ENCODE data around the gene KIF16B. TPM values are rescaled to one million over a fixed set of nuclear protein-coding genes. Genes with fewer than 3 reads are reported as not detected.

KIF16B gene
- total and polyA plus RNA-seq, 2 experiments from 2014 or later: 9.3 to 21.8 TPM

DNA sequence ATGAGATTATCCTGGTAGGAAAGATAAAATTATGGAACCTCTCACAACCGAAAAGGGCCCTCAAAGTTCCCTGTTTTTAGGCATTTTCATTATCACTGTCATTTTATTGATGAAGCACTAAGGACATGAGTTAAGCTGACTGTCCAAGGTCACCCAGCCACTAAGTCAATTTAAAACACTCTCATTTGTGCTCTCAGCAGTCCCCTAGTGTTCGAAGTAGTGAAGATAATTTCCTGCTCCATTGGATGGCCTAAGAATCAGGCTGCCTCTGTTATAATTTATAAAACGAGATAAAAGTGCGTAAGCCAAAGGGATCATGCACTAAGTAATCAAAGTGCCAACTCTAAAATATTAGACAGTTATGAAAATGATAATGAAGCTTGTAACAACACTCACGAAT, 169.1 kb downstream of the KIF16B start:
- no peaks in the 10 kb centered on the region for H4K20me1 ChIP-seq (ENCODE audit: insufficient read depth, poor library complexity, severe bottlenecking)
- H3K79me2 ChIP-seq: no peaks in the 10 kb centered on the region
- no peaks in the 10 kb centered on the region for H3K36me3 ChIP-seq (replicated peaks; ENCODE audit: insufficient read depth, low read depth)
- TF ChIP-seq EZH2phosphoT487 (IDR thresholded peaks at IDR 0.05; ENCODE audit: low read depth, severe bottlenecking, unreplicated experiment): no peak
- no peak for TF ChIP-seq EZH2 (IDR thresholded peaks at IDR 0.05; ENCODE audit: borderline replicate concordance)
- TF ChIP-seq, protein P1, sequence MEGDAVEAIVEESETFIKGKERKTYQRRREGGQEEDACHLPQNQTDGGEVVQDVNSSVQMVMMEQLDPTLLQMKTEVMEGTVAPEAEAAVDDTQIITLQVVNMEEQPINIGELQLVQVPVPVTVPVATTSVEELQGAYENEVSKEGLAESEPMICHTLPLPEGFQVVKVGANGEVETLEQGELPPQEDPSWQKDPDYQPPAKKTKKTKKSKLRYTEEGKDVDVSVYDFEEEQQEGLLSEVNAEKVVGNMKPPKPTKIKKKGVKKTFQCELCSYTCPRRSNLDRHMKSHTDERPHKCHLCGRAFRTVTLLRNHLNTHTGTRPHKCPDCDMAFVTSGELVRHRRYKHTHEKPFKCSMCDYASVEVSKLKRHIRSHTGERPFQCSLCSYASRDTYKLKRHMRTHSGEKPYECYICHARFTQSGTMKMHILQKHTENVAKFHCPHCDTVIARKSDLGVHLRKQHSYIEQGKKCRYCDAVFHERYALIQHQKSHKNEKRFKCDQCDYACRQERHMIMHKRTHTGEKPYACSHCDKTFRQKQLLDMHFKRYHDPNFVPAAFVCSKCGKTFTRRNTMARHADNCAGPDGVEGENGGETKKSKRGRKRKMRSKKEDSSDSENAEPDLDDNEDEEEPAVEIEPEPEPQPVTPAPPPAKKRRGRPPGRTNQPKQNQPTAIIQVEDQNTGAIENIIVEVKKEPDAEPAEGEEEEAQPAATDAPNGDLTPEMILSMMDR (IDR thresholded peaks at IDR 0.05; ENCODE audit: poor library complexity): no peak
- H3K9me2 ChIP-seq (replicated peaks; ENCODE audit: insufficient read depth): no peaks in the 10 kb centered on the region
- H3K4me1 ChIP-seq (ENCODE audit: insufficient read depth): peaks cover 21% of the 10 kb centered on the region
- no peak for DNase-seq (ENCODE audit: low spot score)
- no peaks in the 10 kb centered on the region for H3K9me3 ChIP-seq (ENCODE audit: low read depth)
- no peak overlapping the region for H3K27ac ChIP-seq
- 95% methylated on average over 5 of the region's 5 CpGs for WGBS (ENCODE audit: low lambda C conversion rate, missing lambda C conversion rate)
- H3K4me3 ChIP-seq: no peak overlapping the region
- H2AFZ ChIP-seq: no peak overlapping the region
- no peaks in the 10 kb centered on the region for H3K27me3 ChIP-seq
- H3K4me2 ChIP-seq: no peak overlapping the region

DNA sequence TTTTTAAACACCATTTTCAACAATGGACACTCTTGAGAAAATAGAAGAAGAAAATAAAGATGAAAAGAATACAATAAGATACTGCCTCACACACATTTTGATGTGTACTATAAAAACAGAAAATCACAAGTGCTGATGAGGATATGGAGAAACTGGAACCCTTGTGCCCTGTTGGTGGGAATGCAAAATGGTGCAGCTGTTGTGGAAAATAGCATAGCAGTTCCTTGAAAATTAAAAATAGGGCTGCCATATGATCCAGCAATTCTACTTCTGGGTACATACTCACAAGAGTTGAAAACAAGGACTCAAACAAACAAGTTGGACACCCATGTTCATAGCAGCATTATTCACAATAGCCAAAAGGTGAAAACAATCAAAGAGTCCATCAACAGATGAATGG, 173.0 kb downstream of the KIF16B start:
- H3K27me3 ChIP-seq: no peaks in the 10 kb centered on the region
- H3K79me2 ChIP-seq: no peaks in the 10 kb centered on the region
- peaks cover 3% of the 10 kb centered on the region for H3K4me1 ChIP-seq (ENCODE audit: insufficient read depth)
- no peak overlapping the region for H2AFZ ChIP-seq
- TF ChIP-seq EZH2phosphoT487 (IDR thresholded peaks at IDR 0.05; ENCODE audit: low read depth, severe bottlenecking, unreplicated experiment): no peak
- TF ChIP-seq EZH2 (IDR thresholded peaks at IDR 0.05; ENCODE audit: borderline replicate concordance): no peak
- TF ChIP-seq, protein P1 (IDR thresholded peaks at IDR 0.05; ENCODE audit: poor library complexity): no peak
- no peak for DNase-seq (ENCODE audit: low spot score)
- H3K27ac ChIP-seq: no peak overlapping the region
- no peaks in the 10 kb centered on the region for H4K20me1 ChIP-seq (ENCODE audit: insufficient read depth, poor library complexity, severe bottlenecking)
- H3K9me2 ChIP-seq (replicated peaks; ENCODE audit: insufficient read depth): no peaks in the 10 kb centered on the region
- no peak overlapping the region for H3K4me3 ChIP-seq
- H3K4me2 ChIP-seq: no peak overlapping the region
- no peaks in the 10 kb centered on the region for H3K9me3 ChIP-seq (ENCODE audit: low read depth)
- no peaks in the 10 kb centered on the region for H3K36me3 ChIP-seq (replicated peaks; ENCODE audit: insufficient read depth, low read depth)

DNA sequence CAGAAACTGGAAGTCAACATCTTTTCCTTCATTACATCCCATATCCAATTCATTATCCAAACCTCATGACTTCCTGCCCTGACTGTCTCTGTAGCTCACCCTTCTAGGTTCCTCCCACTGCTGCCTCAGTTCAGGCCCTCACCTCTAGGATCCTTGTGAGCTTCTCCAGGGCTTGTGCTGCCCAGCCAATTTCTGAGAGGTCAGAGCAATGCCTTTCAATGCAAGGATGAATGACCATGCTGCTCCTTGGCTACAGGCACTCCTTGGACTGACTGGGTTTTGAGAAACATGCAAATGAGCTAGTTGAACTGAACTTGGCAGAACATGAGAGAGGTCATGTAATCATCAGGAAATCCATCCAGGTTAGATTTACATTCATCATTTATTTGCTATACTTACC, 173.4 kb downstream of the KIF16B start:
- no peaks in the 10 kb centered on the region for H3K79me2 ChIP-seq
- no peak overlapping the region for H2AFZ ChIP-seq
- H3K4me1 ChIP-seq (ENCODE audit: insufficient read depth): peaks cover 3% of the 10 kb centered on the region
- no peak overlapping the region for H3K4me3 ChIP-seq
- no peaks in the 10 kb centered on the region for H4K20me1 ChIP-seq (ENCODE audit: insufficient read depth, poor library complexity, severe bottlenecking)
- no peak for DNase-seq (ENCODE audit: low spot score)
- H3K4me2 ChIP-seq: no peak overlapping the region
- TF ChIP-seq, protein P1 (IDR thresholded peaks at IDR 0.05; ENCODE audit: poor library complexity): no peak
- H3K36me3 ChIP-seq (replicated peaks; ENCODE audit: insufficient read depth, low read depth): no peaks in the 10 kb centered on the region
- H3K27me3 ChIP-seq: no peaks in the 10 kb centered on the region
- H3K27ac ChIP-seq: no peak overlapping the region
- no peaks in the 10 kb centered on the region for H3K9me3 ChIP-seq (ENCODE audit: low read depth)
- no peaks in the 10 kb centered on the region for H3K9me2 ChIP-seq (replicated peaks; ENCODE audit: insufficient read depth)

DNA sequence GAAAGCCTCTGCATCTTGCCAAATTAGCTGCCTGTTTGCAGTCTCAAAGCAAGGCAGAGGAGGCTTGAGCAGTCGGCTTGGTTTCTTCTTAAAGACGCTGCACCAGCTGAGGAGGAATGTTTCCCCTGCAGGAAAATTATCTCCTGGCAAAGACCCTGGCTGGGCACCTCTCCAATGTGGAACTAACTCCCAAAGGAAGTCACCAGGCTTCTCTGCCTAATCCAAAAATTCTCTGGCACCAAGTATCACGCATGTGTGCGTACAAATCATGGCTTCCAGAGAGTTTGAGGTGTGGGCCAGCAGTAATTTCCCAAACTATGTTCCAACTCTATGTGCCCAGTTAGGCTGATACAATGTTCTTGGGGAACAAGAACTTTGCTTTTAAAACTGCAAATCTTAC, 176.2 kb downstream of the KIF16B start:
- Histone ChIP-seq H3K36me3 (replicated peaks; ENCODE audit: insufficient read depth, low read depth) (no peaks in the 10 kb centered on the region), H3K4me2 (peak overlapping the region; percentile 11), H3K79me2 (no peaks in the 10 kb centered on the region), H3K4me1 (ENCODE audit: insufficient read depth) (peaks cover 10% of the 10 kb centered on the region), H4K20me1 (ENCODE audit: insufficient read depth, poor library complexity, severe bottlenecking) (no peaks in the 10 kb centered on the region), H3K9me3 (ENCODE audit: low read depth) (no peaks in the 10 kb centered on the region), H2AFZ (no peak overlapping the region), H3K9me2 (replicated peaks; ENCODE audit: insufficient read depth) (no peaks in the 10 kb centered on the region), H3K27me3 (no peaks in the 10 kb centered on the region), H3K4me3 (no peak overlapping the region), H3K27ac (peak overlapping the region; percentile 32)
- no peak for TF ChIP-seq EZH2 (IDR thresholded peaks at IDR 0.05; ENCODE audit: borderline replicate concordance)
- TF ChIP-seq, protein P1 (IDR thresholded peaks at IDR 0.05; ENCODE audit: poor library complexity): no peak
- TF ChIP-seq EZH2phosphoT487 (IDR thresholded peaks at IDR 0.05; ENCODE audit: low read depth, severe bottlenecking, unreplicated experiment): no peak
- WGBS (ENCODE audit: low lambda C conversion rate, missing lambda C conversion rate): 58% methylated on average over 4 of the region's 4 CpGs
- peak; percentile 34 for DNase-seq (ENCODE audit: low spot score)

All from hepatocyte (in vitro differentiated cells).